Dendritic cell treated with granulocyte-macrophage colony-stimulating factor and Interleukin-4, amounts not matched to agents 40 ng/mL and 50 ng/mL, for 4 days (primary cell): ENCODE results near the gene IRF2.

Experiments used
- H3K27ac Mint-ChIP-seq: one replicate; pipeline ENCODE4 v1.8.0; 2022; ENCODE audit warnings: mild to moderate bottlenecking, mixed read lengths
- H3K27me3 Mint-ChIP-seq: one replicate; pipeline ENCODE4 v1.8.0; 2022; ENCODE audit warnings: mild to moderate bottlenecking, mixed read lengths
- H3K36me3 Mint-ChIP-seq: one replicate; pipeline ENCODE4 v1.8.0; 2022; ENCODE audit warnings: low read depth, mixed read lengths
- H3K4me1 Mint-ChIP-seq: one replicate; pipeline ENCODE4 v1.8.0; 2022; ENCODE audit warnings: low read depth, mixed read lengths
- H3K4me3 Mint-ChIP-seq: one replicate; pipeline ENCODE4 v1.8.0; 2022; ENCODE audit warnings: mild to moderate bottlenecking, moderate library complexity, mixed read lengths
- H3K9me3 Mint-ChIP-seq: one replicate; pipeline ENCODE4 v1.8.0; 2022; ENCODE audit warnings: mixed read lengths
- intact Hi-C: fragments of 100-400 bp; cut with micrococcal nuclease; formaldehyde crosslinking; loops from one replicate; pipeline ENCODE4 v1.15.0; 2022

IRF2 gene

GRCh38 chr4:184464759-184465454, 9.4 kb downstream of the IRF2 start:
- intact Hi-C loops = no loop called here
- Mint-ChIP-seq H3K27me3 (no peaks in the 10 kb centered on the region), H3K36me3 (peaks cover 51% of the 10 kb centered on the region), H3K9me3 (no peaks in the 10 kb centered on the region), H3K4me3 (no peak overlapping the region), H3K27ac (peak overlapping the region; percentile 62), H3K4me1 (peaks cover 62% of the 10 kb centered on the region)

- no peaks in the 10 kb centered on the region for H3K9me3 Mint-ChIP-seq
- no peak overlapping the region for H3K27ac Mint-ChIP-seq
- intact Hi-C loops = no loop called here
- peaks cover 57% of the 10 kb centered on the region for H3K4me1 Mint-ChIP-seq
- H3K36me3 Mint-ChIP-seq = peaks cover 51% of the 10 kb centered on the region
- H3K27me3 Mint-ChIP-seq = no peaks in the 10 kb centered on the region
- no peak overlapping the region for H3K4me3 Mint-ChIP-seq
Observed at GRCh38 chr4:184463856-184464255, 10.5 kb downstream of the IRF2 start.

- Mint-ChIP-seq H3K4me3 (no peak overlapping the region), H3K4me1 (peaks cover 58% of the 10 kb centered on the region), H3K27ac (no peak overlapping the region), H3K27me3 (no peaks in the 10 kb centered on the region), H3K36me3 (peaks cover 58% of the 10 kb centered on the region), H3K9me3 (no peaks in the 10 kb centered on the region)
- intact Hi-C loops = no loop called here
Observed at GRCh38 chr4:184463158-184463557, 11.2 kb downstream of the IRF2 start.

GRCh38 chr4:184462724-184463123, 11.6 kb downstream of the IRF2 start:
- H3K27ac Mint-ChIP-seq = no peak overlapping the region
- H3K9me3 Mint-ChIP-seq = no peaks in the 10 kb centered on the region
- H3K4me1 Mint-ChIP-seq = peaks cover 58% of the 10 kb centered on the region
- H3K27me3 Mint-ChIP-seq = no peaks in the 10 kb centered on the region
- peaks cover 62% of the 10 kb centered on the region for H3K36me3 Mint-ChIP-seq
- H3K4me3 Mint-ChIP-seq = no peak overlapping the region
- intact Hi-C loops = no loop called here

GRCh38 chr4:184461711-184462441, 12.5 kb downstream of the IRF2 start:
- no peak overlapping the region for H3K4me3 Mint-ChIP-seq
- peaks cover 59% of the 10 kb centered on the region for H3K4me1 Mint-ChIP-seq
- H3K27me3 Mint-ChIP-seq = no peaks in the 10 kb centered on the region
- H3K27ac Mint-ChIP-seq = no peak overlapping the region
- intact Hi-C loops = no loop called here
- H3K9me3 Mint-ChIP-seq = no peaks in the 10 kb centered on the region
- peaks cover 63% of the 10 kb centered on the region for H3K36me3 Mint-ChIP-seq

- Mint-ChIP-seq H3K9me3 (no peaks in the 10 kb centered on the region), H3K4me3 (no peak overlapping the region), H3K27me3 (no peaks in the 10 kb centered on the region), H3K27ac (peak overlapping the region; percentile 60), H3K4me1 (peaks cover 71% of the 10 kb centered on the region), H3K36me3 (peaks cover 68% of the 10 kb centered on the region)
- intact Hi-C loops = no loop called here
Observed at GRCh38 chr4:184460499-184461285, 13.7 kb downstream of the IRF2 start.

GRCh38 chr4:184459413-184459812, 14.9 kb downstream of the IRF2 start:
- peaks cover 74% of the 10 kb centered on the region for H3K4me1 Mint-ChIP-seq
- H3K27ac Mint-ChIP-seq = no peak overlapping the region
- intact Hi-C loops = no loop called here
- no peaks in the 10 kb centered on the region for H3K27me3 Mint-ChIP-seq
- H3K36me3 Mint-ChIP-seq = peaks cover 68% of the 10 kb centered on the region
- H3K4me3 Mint-ChIP-seq = no peak overlapping the region
- H3K9me3 Mint-ChIP-seq = no peaks in the 10 kb centered on the region

GRCh38 chr4:184457535-184458249, 16.7 kb downstream of the IRF2 start:
- Mint-ChIP-seq H3K4me1 (peaks cover 79% of the 10 kb centered on the region), H3K4me3 (no peak overlapping the region), H3K27ac (no peak overlapping the region), H3K9me3 (no peaks in the 10 kb centered on the region), H3K36me3 (peaks cover 61% of the 10 kb centered on the region), H3K27me3 (no peaks in the 10 kb centered on the region)
- intact Hi-C loops = no loop called here

- Mint-ChIP-seq H3K4me3 (no peak overlapping the region), H3K9me3 (no peaks in the 10 kb centered on the region), H3K36me3 (peaks cover 64% of the 10 kb centered on the region), H3K27me3 (no peaks in the 10 kb centered on the region), H3K27ac (no peak overlapping the region), H3K4me1 (peaks cover 85% of the 10 kb centered on the region)
- intact Hi-C loops = no loop called here
Observed at GRCh38 chr4:184456337-184456736, 18.0 kb downstream of the IRF2 start.

GRCh38 chr4:184455299-184455698, 19.1 kb downstream of the IRF2 start:
- Mint-ChIP-seq H3K4me1 (peaks cover 82% of the 10 kb centered on the region), H3K27ac (peak overlapping the region; percentile 56), H3K9me3 (no peaks in the 10 kb centered on the region), H3K36me3 (peaks cover 64% of the 10 kb centered on the region), H3K4me3 (no peak overlapping the region), H3K27me3 (no peaks in the 10 kb centered on the region)
- intact Hi-C loops = no loop called here

GRCh38 chr4:184453365-184454160, 20.8 kb downstream of the IRF2 start:
- intact Hi-C loops = no loop called here
- peaks cover 87% of the 10 kb centered on the region for H3K4me1 Mint-ChIP-seq
- peak overlapping the region; percentile 82 for H3K27ac Mint-ChIP-seq
- H3K27me3 Mint-ChIP-seq = no peaks in the 10 kb centered on the region
- no peaks in the 10 kb centered on the region for H3K9me3 Mint-ChIP-seq
- peak overlapping the region; percentile 50 for H3K4me3 Mint-ChIP-seq
- peaks cover 66% of the 10 kb centered on the region for H3K36me3 Mint-ChIP-seq

- peaks cover 61% of the 10 kb centered on the region for H3K36me3 Mint-ChIP-seq
- no peak overlapping the region for H3K4me3 Mint-ChIP-seq
- H3K9me3 Mint-ChIP-seq = no peaks in the 10 kb centered on the region
- H3K27ac Mint-ChIP-seq = no peak overlapping the region
- peaks cover 87% of the 10 kb centered on the region for H3K4me1 Mint-ChIP-seq
- H3K27me3 Mint-ChIP-seq = no peaks in the 10 kb centered on the region
- intact Hi-C loops = no loop called here
Observed at GRCh38 chr4:184452740-184453139, 21.6 kb downstream of the IRF2 start.

GRCh38 chr4:184451726-184452125, 22.6 kb downstream of the IRF2 start:
- Mint-ChIP-seq H3K4me1 (peaks cover 87% of the 10 kb centered on the region), H3K9me3 (no peaks in the 10 kb centered on the region), H3K36me3 (peaks cover 61% of the 10 kb centered on the region), H3K4me3 (no peak overlapping the region), H3K27ac (no peak overlapping the region), H3K27me3 (no peaks in the 10 kb centered on the region)
- intact Hi-C loops = no loop called here
